SJSA1 (cell line): ENCODE data around the gene ITK. TPM values are rescaled to one million over a fixed set of nuclear protein-coding genes. Genes with fewer than 3 reads are reported as not detected.
"Not testable (repeated sequence)": the region's sequence is repeated elsewhere in the genome, so short reads cannot be mapped to it uniquely, and the experiment has no call there.

Experiments
- DNase-seq, 2 experiments: peaks; one replicate each; pipeline ENCODE4 v3.0.0-alpha.2; 2015 to 2020; ENCODE audit warnings: low spot score in 2 of 2, low read depth in 1 of 2
- H3K27ac ChIP-seq: fragments of 250-450 bp; sonication (Bioruptor Pico); 2 replicates; pipeline ENCODE4 v1.5.1; 2020; ENCODE audit warnings: mild to moderate bottlenecking, moderate library complexity
- H3K27me3 ChIP-seq: fragments of 250-450 bp; sonication (Bioruptor Pico); replicated peaks from 2 replicates; pipeline ENCODE4 v1.5.1; 2020; ENCODE audit warnings: mild to moderate bottlenecking, moderate library complexity
- H3K36me3 ChIP-seq: fragments of 250-450 bp; sonication (Bioruptor Pico); 2 replicates; pipeline ENCODE4 v1.5.1; 2020; ENCODE audit warnings: mild to moderate bottlenecking
- H3K4me1 ChIP-seq: fragments of 250-450 bp; sonication (Bioruptor Pico); replicated peaks from 2 replicates; pipeline ENCODE4 v1.6.1; 2021; ENCODE audit warnings: mild to moderate bottlenecking
- H3K4me3 ChIP-seq: fragments of 250-450 bp; sonication (Bioruptor Pico); 2 replicates; pipeline ENCODE4 v1.5.1; 2020; ENCODE audit warnings: mild to moderate bottlenecking
- H3K9me3 ChIP-seq: fragments of 250-450 bp; sonication (Bioruptor Pico); replicated peaks from 2 replicates; pipeline ENCODE4 v1.5.1; 2020; ENCODE audit warnings: mild to moderate bottlenecking
- total RNA-seq: library from RNA; depleted of rRNA; stranded (reverse); fragments of >200 nt; shearing (Covaris generic); gene quantifications from 2 replicates; pipeline ENCODE4 v1.2.3, GENCODE V29; 2014

ITK gene
- total RNA-seq, 1 experiment from 2014 or later = not detected

GRCh38 chr5:157205708-157206107 lies 25.1 kb downstream of the ITK start:
- Histone ChIP-seq H3K27ac (no peak overlapping the region), H3K9me3 (no peaks in the 10 kb centered on the region), H3K4me1 (no peaks in the 10 kb centered on the region), H3K27me3 (no peaks in the 10 kb centered on the region; the same call in 1 of the 2 replicates), H3K36me3 (no peaks in the 10 kb centered on the region), H3K4me3 (no peak overlapping the region)
- no peak for DNase-seq

DNA sequence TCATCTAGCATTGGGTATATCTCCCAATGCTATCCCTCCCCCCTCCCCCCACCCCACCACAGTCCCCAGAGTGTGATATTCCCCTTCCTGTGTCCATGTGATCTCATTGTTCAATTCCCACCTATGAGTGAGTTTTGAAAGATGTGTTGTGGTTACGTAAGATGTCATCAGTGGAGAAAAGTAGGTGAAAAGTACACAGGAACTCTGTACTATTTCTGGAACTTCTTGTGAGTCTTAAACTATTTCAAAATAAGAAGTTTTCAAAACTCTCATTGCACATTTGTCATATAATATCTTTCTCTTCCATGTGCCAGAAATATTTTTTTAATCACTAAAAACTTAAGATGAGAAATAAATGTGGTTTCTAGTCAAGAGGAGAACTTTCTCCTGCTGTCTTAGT lies 30.0 kb downstream of the ITK start:
- not testable (repeated sequence) for H3K27me3 ChIP-seq, H3K9me3 ChIP-seq, H3K4me3 ChIP-seq, DNase-seq, H3K4me1 ChIP-seq, H3K27ac ChIP-seq, H3K36me3 ChIP-seq

DNA sequence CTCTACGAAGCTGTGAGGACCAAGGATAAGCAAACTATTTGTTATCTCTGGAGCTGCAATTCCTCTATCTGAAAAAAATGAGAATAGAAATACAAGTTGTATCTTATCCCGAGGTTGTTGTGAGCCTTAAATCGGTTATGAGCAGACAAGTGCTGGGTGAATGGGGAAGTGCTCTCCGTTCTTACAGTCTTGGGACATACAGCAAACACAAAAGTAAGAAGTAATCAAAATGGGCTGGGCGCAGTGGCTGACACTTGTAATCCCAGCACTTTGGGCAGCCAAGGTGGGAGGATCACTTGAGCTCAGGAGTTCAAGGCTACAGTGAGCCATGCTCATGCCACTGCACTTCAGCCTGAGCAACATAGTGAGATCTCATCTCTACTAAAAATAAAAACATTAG lies 31.7 kb downstream of the ITK start:
- H3K4me1 ChIP-seq = no peaks in the 10 kb centered on the region
- DNase-seq = peak in 1 of 2 experiments; percentile 33
- H3K36me3 ChIP-seq = no peaks in the 10 kb centered on the region
- peaks cover 4% of the 10 kb centered on the region; the same call in 1 of the 2 replicates for H3K27me3 ChIP-seq
- no peak overlapping the region for H3K4me3 ChIP-seq
- H3K9me3 ChIP-seq = no peaks in the 10 kb centered on the region
- no peak overlapping the region for H3K27ac ChIP-seq

GRCh38 chr5:157213527-157214243 lies 33.0 kb downstream of the ITK start:
- no peak overlapping the region for H3K27ac ChIP-seq
- no peak for DNase-seq

GRCh38 chr5:157214415-157214814 lies 33.8 kb downstream of the ITK start:
- Histone ChIP-seq H3K9me3 (no peaks in the 10 kb centered on the region), H3K27ac (no peak overlapping the region), H3K36me3 (no peaks in the 10 kb centered on the region), H3K4me1 (no peaks in the 10 kb centered on the region), H3K4me3 (no peak overlapping the region), H3K27me3 (peaks cover 4% of the 10 kb centered on the region; the same call in 1 of the 2 replicates)
- no peak for DNase-seq

More at GRCh38 chr5:157213527-157214243, 33.0 kb downstream of the ITK start:
- Histone ChIP-seq H3K36me3 (no peaks in the 10 kb centered on the region), H3K9me3 (no peaks in the 10 kb centered on the region), H3K4me3 (no peak overlapping the region), H3K4me1 (no peaks in the 10 kb centered on the region), H3K27me3 (peaks cover 4% of the 10 kb centered on the region; the same call in 1 of the 2 replicates)

DNA sequence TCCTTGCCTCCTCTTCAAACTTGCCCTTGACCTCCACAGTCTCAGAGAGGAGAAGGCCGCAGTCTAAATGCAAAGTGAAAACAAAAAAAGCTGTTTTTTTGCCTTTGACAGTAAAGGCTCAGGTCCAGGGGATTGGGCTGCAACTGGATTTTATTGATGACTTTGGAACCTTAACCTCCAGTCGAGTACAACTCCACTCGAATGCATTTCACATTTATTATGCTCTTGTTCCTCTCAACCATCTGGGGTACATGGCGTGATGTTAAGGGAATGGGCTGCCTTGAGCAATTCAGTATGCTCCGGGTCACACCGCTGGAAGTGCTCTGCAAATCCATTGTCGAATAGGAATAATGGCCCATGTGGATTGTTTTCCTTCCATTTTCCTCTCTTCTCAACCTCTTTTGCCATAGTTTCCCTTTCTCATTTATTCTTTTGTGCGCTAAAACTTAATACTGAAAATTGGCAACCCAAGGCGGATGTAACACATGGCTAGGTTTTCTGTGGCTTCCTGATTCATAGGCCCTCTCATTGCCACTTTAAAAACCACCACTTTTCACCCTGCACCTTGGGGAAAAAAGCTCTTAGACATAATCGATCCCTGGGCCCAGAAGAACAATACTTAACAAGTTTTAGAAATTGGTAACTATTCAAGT lies 34.3 kb downstream of the ITK start:
- Histone ChIP-seq H3K9me3 (no peaks in the 10 kb centered on the region), H3K36me3 (no peaks in the 10 kb centered on the region), H3K27ac (no peak overlapping the region), H3K27me3 (peaks cover 4% of the 10 kb centered on the region; the same call in 1 of the 2 replicates), H3K4me1 (no peaks in the 10 kb centered on the region), H3K4me3 (no peak overlapping the region)
- DNase-seq = no peak

- Histone ChIP-seq H3K4me1 (no peaks in the 10 kb centered on the region), H3K36me3 (no peaks in the 10 kb centered on the region), H3K4me3 (no peak overlapping the region), H3K27ac (no peak overlapping the region), H3K9me3 (no peaks in the 10 kb centered on the region), H3K27me3 (peaks cover 4% of the 10 kb centered on the region; the same call in 1 of the 2 replicates)
- DNase-seq = no peak
Observed at GRCh38 chr5:157215514-157216167, 35.0 kb downstream of the ITK start.

DNA sequence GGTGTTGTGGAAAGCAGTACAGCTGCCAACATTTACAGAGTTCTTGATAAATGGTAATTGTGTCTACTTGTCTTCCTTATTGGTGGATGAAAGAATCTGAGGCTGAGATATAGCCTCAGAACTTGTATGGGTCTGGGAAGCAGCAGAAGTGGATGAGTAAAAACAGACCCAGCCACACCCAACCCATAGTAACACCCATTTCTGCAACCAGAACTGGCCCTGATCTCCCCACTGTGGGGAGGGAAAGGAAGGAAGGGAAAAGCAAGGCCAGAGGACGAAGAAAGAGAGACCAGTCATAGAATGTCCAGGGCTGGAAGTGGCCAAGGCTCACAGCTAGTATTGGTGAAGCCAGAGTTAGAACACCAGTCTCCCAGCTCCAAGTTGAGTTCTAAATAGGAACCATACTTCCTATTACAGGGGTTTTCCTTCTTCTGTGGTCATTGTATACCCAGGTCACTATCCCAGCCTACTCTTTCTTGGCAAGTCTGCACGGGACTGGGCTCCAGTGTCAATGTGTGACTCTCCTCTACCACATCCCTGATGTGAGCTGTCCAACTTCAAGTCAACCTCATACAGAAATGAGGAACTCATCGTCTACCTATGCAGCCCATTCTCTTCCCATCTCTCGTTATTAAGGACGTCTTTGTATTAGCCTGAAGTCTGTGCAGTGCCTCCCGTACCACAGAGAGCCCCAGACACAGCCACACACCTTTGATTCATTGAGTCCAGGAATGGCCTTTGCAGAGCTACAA lies 35.9 kb downstream of the ITK start:
- Histone ChIP-seq H3K4me3 (no peak overlapping the region), H3K27me3 (peaks cover 4% of the 10 kb centered on the region; the same call in 1 of the 2 replicates), H3K9me3 (no peaks in the 10 kb centered on the region), H3K36me3 (no peaks in the 10 kb centered on the region), H3K4me1 (no peaks in the 10 kb centered on the region), H3K27ac (no peak overlapping the region)
- no peak for DNase-seq

- Histone ChIP-seq H3K4me1 (no peaks in the 10 kb centered on the region), H3K27me3 (0 out of 2 replicates have a peak, but pooled peaks cover 4% of the 10 kb centered on the region), H3K9me3 (no peaks in the 10 kb centered on the region), H3K36me3 (no peaks in the 10 kb centered on the region), H3K27ac (no peak overlapping the region), H3K4me3 (no peak overlapping the region)
- no peak for DNase-seq
Observed at GRCh38 chr5:157217289-157218024, 36.8 kb downstream of the ITK start.

DNA sequence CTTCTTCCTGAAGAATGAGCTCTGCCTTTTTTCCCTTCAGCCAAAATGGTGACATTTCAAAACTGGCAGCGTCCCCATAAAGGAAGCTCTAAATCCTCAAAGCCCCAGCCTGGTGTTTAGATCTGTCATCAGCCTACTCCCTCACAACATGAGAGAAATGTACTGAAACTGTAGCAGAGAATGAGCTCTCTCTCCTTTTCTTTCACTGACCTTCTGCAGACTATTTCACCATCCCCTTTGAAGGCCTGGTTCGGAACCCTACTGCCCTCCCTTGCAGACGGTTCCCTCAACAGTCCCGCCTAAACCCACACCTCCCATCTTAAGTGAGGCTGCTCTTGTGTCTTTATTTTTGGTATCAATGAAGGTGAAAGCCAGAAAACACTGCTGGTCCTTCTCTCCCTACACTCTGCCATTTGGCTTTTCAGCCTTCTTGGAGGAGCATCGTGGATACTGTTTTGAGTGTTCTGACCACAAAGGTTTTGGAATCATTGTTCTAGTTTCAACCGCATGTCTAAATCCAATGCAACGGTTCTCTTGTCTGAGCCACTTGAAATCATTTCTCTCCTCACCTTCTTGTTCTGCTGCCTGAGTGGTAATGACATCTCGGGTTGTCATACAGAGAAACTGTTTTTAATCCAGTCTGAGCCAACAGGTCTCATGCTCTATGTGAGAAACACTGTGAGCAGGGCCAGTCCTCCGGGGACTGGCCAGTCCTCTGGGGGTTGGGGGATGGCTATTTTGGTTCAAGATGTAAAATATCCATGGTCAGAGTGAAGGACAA lies 39.0 kb downstream of the ITK start:
- DNase-seq = no peak
- H3K27me3 ChIP-seq = no peaks in the 10 kb centered on the region

DNA sequence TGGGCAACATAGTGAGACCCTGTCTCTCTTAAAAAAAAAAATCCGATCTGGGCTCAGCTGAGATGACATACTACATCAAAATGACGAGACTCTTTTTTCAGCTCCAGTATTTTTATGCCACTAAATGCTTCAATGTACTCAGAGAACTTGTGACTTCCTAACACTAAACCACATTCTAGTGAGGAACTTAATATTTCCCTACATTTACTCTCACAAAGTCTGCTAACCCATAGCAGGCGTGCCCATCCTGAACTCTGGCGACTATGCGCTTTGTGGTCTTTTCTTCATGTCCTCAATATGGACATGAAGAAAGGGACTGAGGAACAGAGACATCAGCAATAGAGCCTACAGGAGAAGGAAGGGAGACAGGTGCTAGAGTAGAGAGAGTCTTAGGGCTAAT lies 41.3 kb downstream of the ITK start:
- H3K4me1 ChIP-seq = no peaks in the 10 kb centered on the region

More for the DNA sequence above, 39.0 kb downstream of the ITK start:
- H3K36me3 ChIP-seq = no peaks in the 10 kb centered on the region
- H3K4me3 ChIP-seq = no peak overlapping the region
- H3K27ac ChIP-seq = no peak overlapping the region
- H3K4me1 ChIP-seq = no peaks in the 10 kb centered on the region
- no peaks in the 10 kb centered on the region for H3K9me3 ChIP-seq

GRCh38 chr5:157222506-157223230 lies 42.0 kb downstream of the ITK start:
- no peak overlapping the region for H3K4me3 ChIP-seq
- peak in 1 of 2 experiments; percentile 10 for DNase-seq
- no peak overlapping the region for H3K27ac ChIP-seq
- H3K9me3 ChIP-seq = no peaks in the 10 kb centered on the region
- no peaks in the 10 kb centered on the region for H3K4me1 ChIP-seq
- H3K36me3 ChIP-seq = no peaks in the 10 kb centered on the region
- no peaks in the 10 kb centered on the region for H3K27me3 ChIP-seq

More for the DNA sequence above, 41.3 kb downstream of the ITK start:
- Histone ChIP-seq H3K9me3 (no peaks in the 10 kb centered on the region), H3K36me3 (no peaks in the 10 kb centered on the region), H3K4me3 (no peak overlapping the region), H3K27ac (no peak overlapping the region), H3K27me3 (no peaks in the 10 kb centered on the region)
- no peak for DNase-seq
